HG03565 (cell line): ENCODE measurements around the gene ERC2.

Source experiments
- ATAC-seq: cut with Tn5 transposase; IDR thresholded peaks from one replicate; pipeline ENCODE4 v1.9.1; 2021; ENCODE audit warnings: mild to moderate bottlenecking, moderate library complexity; ENCODE audit not compliant: unreplicated experiment

The ERC2 gene

GRCh38 chr3:55611121-55611520 is 857.1 kb downstream of the ERC2 start:
- ATAC-seq, result no peak

GRCh38 chr3:55609230-55609827 is 858.9 kb downstream of the ERC2 start:
- ATAC-seq, result no peak

GRCh38 chr3:55608301-55608937 is 859.8 kb downstream of the ERC2 start:
- ATAC-seq, result no peak

- peak; percentile 92 for ATAC-seq
Observed at GRCh38 chr3:55607844-55608243, 860.4 kb downstream of the ERC2 start.

GRCh38 chr3:55607175-55607574 is 861.1 kb downstream of the ERC2 start:
- ATAC-seq, result no peak

- no peak for ATAC-seq
Observed at GRCh38 chr3:55605443-55606236, 862.6 kb downstream of the ERC2 start.

GRCh38 chr3:55604846-55605245 is 863.4 kb downstream of the ERC2 start:
- ATAC-seq, result no peak

- no peak for ATAC-seq
Observed at GRCh38 chr3:55604402-55604801, 863.9 kb downstream of the ERC2 start.

- no peak for ATAC-seq
Observed at GRCh38 chr3:55601366-55602080, 866.7 kb downstream of the ERC2 start.

GRCh38 chr3:55598224-55598623 is 870.0 kb downstream of the ERC2 start:
- no peak for ATAC-seq

- no peak for ATAC-seq
Observed at GRCh38 chr3:55597641-55598040, 870.6 kb downstream of the ERC2 start.

GRCh38 chr3:55596212-55596611 is 872.1 kb downstream of the ERC2 start:
- no peak for ATAC-seq

GRCh38 chr3:55595420-55595819 is 872.8 kb downstream of the ERC2 start:
- no peak for ATAC-seq

- ATAC-seq, result no peak
Observed at GRCh38 chr3:55592572-55592971, 875.7 kb downstream of the ERC2 start.

GRCh38 chr3:55591888-55592287 is 876.4 kb downstream of the ERC2 start:
- ATAC-seq, result no peak

GRCh38 chr3:55588146-55588765 is 880.0 kb downstream of the ERC2 start:
- no peak for ATAC-seq

GRCh38 chr3:55585856-55586255 is 882.4 kb downstream of the ERC2 start:
- no peak for ATAC-seq

GRCh38 chr3:55584716-55585368 is 883.4 kb downstream of the ERC2 start:
- no peak for ATAC-seq

GRCh38 chr3:55584030-55584429 is 884.2 kb downstream of the ERC2 start:
- no peak for ATAC-seq

- ATAC-seq, result no peak
Observed at GRCh38 chr3:55583475-55583874, 884.8 kb downstream of the ERC2 start.

GRCh38 chr3:55579496-55579895 is 888.8 kb downstream of the ERC2 start:
- ATAC-seq, result no peak
